ENCODE data around the gene MYL11.
A peak's percentile ranks its signal among the peaks of the same experiment; 100 is the strongest.

The MYL11 gene

DNA sequence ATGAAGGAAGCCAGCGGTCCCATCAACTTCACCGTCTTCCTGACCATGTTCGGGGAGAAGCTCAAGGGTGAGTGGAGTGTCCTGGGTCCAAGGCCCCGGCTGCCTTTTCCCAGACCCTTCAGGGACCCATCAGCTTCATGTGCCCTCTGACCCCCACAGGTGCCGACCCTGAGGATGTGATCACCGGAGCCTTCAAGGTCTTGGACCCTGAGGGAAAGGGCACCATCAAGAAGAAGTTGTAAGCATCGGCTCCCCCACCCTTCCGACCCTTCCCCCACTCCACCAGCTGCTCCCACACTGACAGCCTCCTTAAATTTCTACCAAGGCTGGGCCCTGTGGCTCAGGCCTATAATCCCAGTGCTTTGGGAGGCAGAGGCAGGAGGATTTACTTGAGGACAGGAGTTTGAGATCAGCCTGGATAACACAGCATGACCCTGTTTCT is 1.9 kb downstream of the MYL11 start:
- Histone ChIP-seq H3K36me3 (ENCODE audit: control insufficient read depth in 2 of 2, insufficient read depth in 1 of 2, low read length in 2 of 2) (peaks cover 0 to 8% of the 10 kb centered on the region in 2 experiments; a peak in 1 of 3 replicates), H3K4me1 (ENCODE audit: control insufficient read depth, insufficient read depth, low read length) (peaks cover 5% of the 10 kb centered on the region), H3K27ac (ENCODE audit: extremely low read depth, low read depth, low read length) (peak overlapping the region; percentile 28), H3K9me3 (ENCODE audit: control insufficient read depth, insufficient read depth, low read depth, low read length) (no peaks in the 10 kb centered on the region), H3K4me3 (ENCODE audit: low read depth, low read length) (no peak overlapping the region)
- ChIA-PET POLR2A (interaction anchor here (1.0 to 3.2 kb wide), 2 partner anchors 19 to 33 kb away, joined by 3 to 19 read pairs; partner anchors contain the start of gene ZNF48), CTCF (interaction anchor here (0.6 kb wide), 1 partner anchor 36 kb away, joined by 3 read pairs; no protein-coding TSS in a partner anchor)
- TF ChIP-seq ZBTB17 (tag by site-specific recombination; IDR thresholded peaks at IDR 0.05), result no peak
- TF ChIP-seq SP7 (tag by site-specific recombination; IDR thresholded peaks at IDR 0.05), result no peak
- no peak for TF ChIP-seq RBAK (tag by site-specific recombination; IDR thresholded peaks at IDR 0.05)
- no peak for TF ChIP-seq ZNF548 (tag by site-specific recombination; IDR thresholded peaks at IDR 0.05)
- TF ChIP-seq, protein P1, sequence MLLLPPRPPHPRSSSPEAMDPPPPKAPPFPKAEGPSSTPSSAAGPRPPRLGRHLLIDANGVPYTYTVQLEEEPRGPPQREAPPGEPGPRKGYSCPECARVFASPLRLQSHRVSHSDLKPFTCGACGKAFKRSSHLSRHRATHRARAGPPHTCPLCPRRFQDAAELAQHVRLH (tag by site-specific recombination; IDR thresholded peaks at IDR 0.05), result no peak
- no peak for TF ChIP-seq ZNF529 (tag by site-specific recombination; IDR thresholded peaks at IDR 0.05; ENCODE audit: insufficient replicate concordance)
- TF ChIP-seq ZNF704 (tag by site-specific recombination; IDR thresholded peaks at IDR 0.05), result no peak
- TF ChIP-seq, protein P2, sequence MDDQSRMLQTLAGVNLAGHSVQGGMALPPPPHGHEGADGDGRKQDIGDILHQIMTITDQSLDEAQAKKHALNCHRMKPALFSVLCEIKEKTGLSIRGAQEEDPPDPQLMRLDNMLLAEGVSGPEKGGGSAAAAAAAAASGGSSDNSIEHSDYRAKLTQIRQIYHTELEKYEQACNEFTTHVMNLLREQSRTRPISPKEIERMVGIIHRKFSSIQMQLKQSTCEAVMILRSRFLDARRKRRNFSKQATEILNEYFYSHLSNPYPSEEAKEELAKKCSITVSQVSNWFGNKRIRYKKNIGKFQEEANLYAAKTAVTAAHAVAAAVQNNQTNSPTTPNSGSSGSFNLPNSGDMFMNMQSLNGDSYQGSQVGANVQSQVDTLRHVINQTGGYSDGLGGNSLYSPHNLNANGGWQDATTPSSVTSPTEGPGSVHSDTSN (CRISPR knock-in tag; IDR thresholded peaks at IDR 0.05), result no peak
- no peak for TF ChIP-seq ZBTB1 (tag by site-specific recombination; IDR thresholded peaks at IDR 0.05)
- no peak for TF ChIP-seq TRIM28 (IDR thresholded peaks at IDR 0.05; ENCODE audit: borderline replicate concordance, low read length)
- TF ChIP-seq ZNF596 (tag by site-specific recombination; IDR thresholded peaks at IDR 0.05), result no peak
- TF ChIP-seq ZBTB6 (tag by site-specific recombination; IDR thresholded peaks at IDR 0.05), result no peak
- TF ChIP-seq ZNF138 (tag by site-specific recombination; IDR thresholded peaks at IDR 0.05; ENCODE audit: borderline replicate concordance), result no peak

DNA sequence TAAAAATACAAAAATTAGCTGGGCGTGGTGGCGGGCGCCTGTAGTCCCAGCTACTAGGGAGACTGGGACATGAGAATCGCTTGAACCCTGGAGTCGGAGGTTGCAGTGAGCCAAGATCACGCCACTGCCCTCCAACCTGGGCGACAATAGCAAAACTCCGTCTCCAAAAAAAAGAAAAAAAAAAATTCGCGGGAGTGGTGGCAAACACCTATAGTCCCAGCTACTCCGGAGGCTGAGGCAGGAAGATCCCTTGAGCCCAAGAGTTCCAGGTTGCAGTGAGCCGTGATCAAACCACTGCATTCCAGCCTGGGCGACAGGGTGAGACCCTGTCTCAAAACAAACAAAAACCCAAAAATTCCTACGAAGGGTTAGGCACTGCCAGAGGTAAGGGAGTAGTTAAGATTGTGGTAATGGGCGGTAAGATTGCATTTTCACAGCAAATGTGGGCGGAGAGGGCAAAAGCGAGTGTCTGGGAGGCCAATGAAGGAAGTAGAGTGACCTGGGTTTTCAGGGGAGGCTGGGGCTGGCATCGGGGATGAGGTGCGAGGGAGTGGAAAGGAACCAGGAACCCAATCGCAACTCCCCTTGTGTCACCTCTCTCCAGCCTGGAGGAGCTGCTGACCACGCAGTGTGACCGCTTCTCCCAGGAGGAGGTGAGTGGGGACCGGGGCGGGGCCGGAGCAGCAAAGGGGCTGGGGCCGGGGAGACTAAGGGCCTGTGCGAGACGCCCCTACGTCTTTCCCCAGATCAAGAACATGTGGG is 2.6 kb downstream of the MYL11 start:
- Histone ChIP-seq H3K36me3 (ENCODE audit: control insufficient read depth in 2 of 2, insufficient read depth in 1 of 2, low read length in 2 of 2) (peaks cover 0 to 8% of the 10 kb centered on the region in 2 experiments; a peak in 1 of 3 replicates), H3K4me3 (ENCODE audit: low read depth, low read length) (peak overlapping the region; percentile 68), H3K27ac (ENCODE audit: extremely low read depth, low read depth, low read length) (peak overlapping the region; percentile 97), H3K4me1 (ENCODE audit: control insufficient read depth, insufficient read depth, low read length) (no peaks in the 10 kb centered on the region), H3K9me3 (ENCODE audit: control insufficient read depth, insufficient read depth, low read depth, low read length) (no peaks in the 10 kb centered on the region)
- ChIA-PET POLR2A (interaction anchor here (0.6 to 3.2 kb wide), 9 partner anchors 8 to 404 kb away, joined by 3 to 19 read pairs (median 3); partner anchors contain the start of genes DCTPP1, TAOK2, ZNF48 and ZNF689), CTCF (interaction anchor here (0.6 to 1.5 kb wide), 7 partner anchors 8 to 265 kb away, joined by 3 to 5 read pairs (median 3); partner anchors contain the start of gene ZNF48)
- TF ChIP-seq ZNF350 (tag by site-specific recombination; IDR thresholded peaks at IDR 0.05) (no peak), ZNF624 (tag by site-specific recombination; IDR thresholded peaks at IDR 0.05) (no peak), ZNF175 (tag by site-specific recombination; IDR thresholded peaks at IDR 0.05) (no peak), MYNN (tag by site-specific recombination; IDR thresholded peaks at IDR 0.05; ENCODE audit: borderline replicate concordance) (no peak), ZNF843 (tag by site-specific recombination; IDR thresholded peaks at IDR 0.05) (0 out of 2 replicates have a peak, but pooled peaks have one; percentile 1), ZNF354C (tag by site-specific recombination; IDR thresholded peaks at IDR 0.05; ENCODE audit: borderline replicate concordance, low read depth) (no peak), SP7 (tag by site-specific recombination; IDR thresholded peaks at IDR 0.05) (0 out of 2 replicates have a peak, but pooled peaks have one; percentile 44), ZNF791 (tag by site-specific recombination; IDR thresholded peaks at IDR 0.05) (no peak), KLF16 (tag by site-specific recombination; IDR thresholded peaks at IDR 0.05) (peak; percentile 12; the same call in 1 of the 2 replicates), KLF10 (tag by site-specific recombination; IDR thresholded peaks at IDR 0.05) (no peak)
- TF ChIP-seq, protein P3, sequence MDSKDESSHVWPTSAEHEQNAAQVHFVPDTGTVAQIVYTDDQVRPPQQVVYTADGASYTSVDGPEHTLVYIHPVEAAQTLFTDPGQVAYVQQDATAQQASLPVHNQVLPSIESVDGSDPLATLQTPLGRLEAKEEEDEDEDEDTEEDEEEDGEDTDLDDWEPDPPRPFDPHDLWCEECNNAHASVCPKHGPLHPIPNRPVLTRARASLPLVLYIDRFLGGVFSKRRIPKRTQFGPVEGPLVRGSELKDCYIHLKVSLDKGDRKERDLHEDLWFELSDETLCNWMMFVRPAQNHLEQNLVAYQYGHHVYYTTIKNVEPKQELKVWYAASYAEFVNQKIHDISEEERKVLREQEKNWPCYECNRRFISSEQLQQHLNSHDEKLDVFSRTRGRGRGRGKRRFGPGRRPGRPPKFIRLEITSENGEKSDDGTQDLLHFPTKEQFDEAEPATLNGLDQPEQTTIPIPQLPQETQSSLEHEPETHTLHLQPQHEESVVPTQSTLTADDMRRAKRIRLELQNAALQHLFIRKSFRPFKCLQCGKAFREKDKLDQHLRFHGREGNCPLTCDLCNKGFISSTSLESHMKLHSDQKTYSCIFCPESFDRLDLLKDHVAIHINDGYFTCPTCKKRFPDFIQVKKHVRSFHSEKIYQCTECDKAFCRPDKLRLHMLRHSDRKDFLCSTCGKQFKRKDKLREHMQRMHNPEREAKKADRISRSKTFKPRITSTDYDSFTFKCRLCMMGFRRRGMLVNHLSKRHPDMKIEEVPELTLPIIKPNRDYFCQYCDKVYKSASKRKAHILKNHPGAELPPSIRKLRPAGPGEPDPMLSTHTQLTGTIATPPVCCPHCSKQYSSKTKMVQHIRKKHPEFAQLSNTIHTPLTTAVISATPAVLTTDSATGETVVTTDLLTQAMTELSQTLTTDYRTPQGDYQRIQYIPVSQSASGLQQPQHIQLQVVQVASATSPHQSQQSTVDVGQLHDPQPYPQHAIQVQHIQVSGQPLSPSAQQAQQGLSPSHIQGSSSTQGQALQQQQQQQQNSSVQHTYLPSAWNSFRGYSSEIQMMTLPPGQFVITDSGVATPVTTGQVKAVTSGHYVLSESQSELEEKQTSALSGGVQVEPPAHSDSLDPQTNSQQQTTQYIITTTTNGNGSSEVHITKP (tag by site-specific recombination; IDR thresholded peaks at IDR 0.05), result no peak
- TF ChIP-seq, protein P4, sequence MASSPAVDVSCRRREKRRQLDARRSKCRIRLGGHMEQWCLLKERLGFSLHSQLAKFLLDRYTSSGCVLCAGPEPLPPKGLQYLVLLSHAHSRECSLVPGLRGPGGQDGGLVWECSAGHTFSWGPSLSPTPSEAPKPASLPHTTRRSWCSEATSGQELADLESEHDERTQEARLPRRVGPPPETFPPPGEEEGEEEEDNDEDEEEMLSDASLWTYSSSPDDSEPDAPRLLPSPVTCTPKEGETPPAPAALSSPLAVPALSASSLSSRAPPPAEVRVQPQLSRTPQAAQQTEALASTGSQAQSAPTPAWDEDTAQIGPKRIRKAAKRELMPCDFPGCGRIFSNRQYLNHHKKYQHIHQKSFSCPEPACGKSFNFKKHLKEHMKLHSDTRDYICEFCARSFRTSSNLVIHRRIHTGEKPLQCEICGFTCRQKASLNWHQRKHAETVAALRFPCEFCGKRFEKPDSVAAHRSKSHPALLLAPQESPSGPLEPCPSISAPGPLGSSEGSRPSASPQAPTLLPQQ (tag by site-specific recombination; IDR thresholded peaks at IDR 0.05), result peak; percentile 8; the same call in 1 of the 2 replicates

All from HEK293 (cell line).